SIG-M5 (cell line): ENCODE results near the gene BRME1.
"Not testable (repeated sequence)": the region's sequence is repeated elsewhere in the genome, so short reads cannot be mapped to it uniquely, and the experiment has no call there.

ENCODE experiments used
- DNase-seq: peaks from one replicate; lab custom pipeline; 2025; lab: John Stamatoyannopoulos, UW

Gene BRME1

GRCh38 chr19:13926010-13926409 is 20.1 kb upstream of the BRME1 start:
- no peak for DNase-seq

GRCh38 chr19:13923194-13923987 is 17.5 kb upstream of the BRME1 start:
- DNase-seq: no peak

GRCh38 chr19:13922118-13922517 is 16.2 kb upstream of the BRME1 start:
- DNase-seq: not testable (repeated sequence)

- no peak for DNase-seq
Observed at GRCh38 chr19:13920940-13921747, 15.2 kb upstream of the BRME1 start.

GRCh38 chr19:13920524-13920923 is 14.6 kb upstream of the BRME1 start:
- DNase-seq: no peak

- DNase-seq: no peak
Observed at GRCh38 chr19:13918726-13919411, 13.0 kb upstream of the BRME1 start.

- no peak for DNase-seq
Observed at GRCh38 chr19:13917888-13918406, 12.0 kb upstream of the BRME1 start.

- DNase-seq: no peak
Observed at GRCh38 chr19:13914777-13915176, 8.9 kb upstream of the BRME1 start.

GRCh38 chr19:13913352-13913751 is 7.4 kb upstream of the BRME1 start:
- DNase-seq: no peak

- DNase-seq: no peak
Observed at GRCh38 chr19:13909430-13909829, 3.5 kb upstream of the BRME1 start.

- no peak for DNase-seq
Observed at GRCh38 chr19:13908674-13909073, 2.8 kb upstream of the BRME1 start.

GRCh38 chr19:13906910-13907309 is 993 bp upstream of the BRME1 start:
- no peak for DNase-seq

- no peak for DNase-seq
Observed at GRCh38 chr19:13906521-13906904, 596 bp upstream of the BRME1 start.

- DNase-seq: no peak
Observed at GRCh38 chr19:13902993-13903555, 2.8 kb downstream of the BRME1 start.

- DNase-seq: no peak
Observed at GRCh38 chr19:13899912-13900584, 5.9 kb downstream of the BRME1 start.

GRCh38 chr19:13899393-13899792 is 6.5 kb downstream of the BRME1 start:
- DNase-seq: no peak

- no peak for DNase-seq
Observed at GRCh38 chr19:13896227-13896626, 9.7 kb downstream of the BRME1 start.

- no peak for DNase-seq
Observed at GRCh38 chr19:13894552-13894951, 11.4 kb downstream of the BRME1 start.

- no peak for DNase-seq
Observed at GRCh38 chr19:13892870-13893269, 13.0 kb downstream of the BRME1 start.

GRCh38 chr19:13890136-13890535 is 15.8 kb downstream of the BRME1 start:
- no peak for DNase-seq

- DNase-seq: no peak
Observed at GRCh38 chr19:13888281-13888680, 17.6 kb downstream of the BRME1 start.

- DNase-seq: no peak
Observed at GRCh38 chr19:13887517-13887916, 18.4 kb downstream of the BRME1 start.
